SH-SY5Y (cell line): Measurements from ENCODE around the gene TGIF2.

ENCODE experiments used
- GATA2 ChIP-seq: IDR thresholded peaks from 2 replicates; pipeline ENCODE4 v1.6.1; 2011; ENCODE audit warnings: mild to moderate bottlenecking, low read depth, low read length
- GATA3 ChIP-seq: IDR thresholded peaks from 2 replicates; pipeline ENCODE4 v1.6.1; 2011; ENCODE audit warnings: low read depth, mild to moderate bottlenecking, low read length, moderate library complexity

DNA sequence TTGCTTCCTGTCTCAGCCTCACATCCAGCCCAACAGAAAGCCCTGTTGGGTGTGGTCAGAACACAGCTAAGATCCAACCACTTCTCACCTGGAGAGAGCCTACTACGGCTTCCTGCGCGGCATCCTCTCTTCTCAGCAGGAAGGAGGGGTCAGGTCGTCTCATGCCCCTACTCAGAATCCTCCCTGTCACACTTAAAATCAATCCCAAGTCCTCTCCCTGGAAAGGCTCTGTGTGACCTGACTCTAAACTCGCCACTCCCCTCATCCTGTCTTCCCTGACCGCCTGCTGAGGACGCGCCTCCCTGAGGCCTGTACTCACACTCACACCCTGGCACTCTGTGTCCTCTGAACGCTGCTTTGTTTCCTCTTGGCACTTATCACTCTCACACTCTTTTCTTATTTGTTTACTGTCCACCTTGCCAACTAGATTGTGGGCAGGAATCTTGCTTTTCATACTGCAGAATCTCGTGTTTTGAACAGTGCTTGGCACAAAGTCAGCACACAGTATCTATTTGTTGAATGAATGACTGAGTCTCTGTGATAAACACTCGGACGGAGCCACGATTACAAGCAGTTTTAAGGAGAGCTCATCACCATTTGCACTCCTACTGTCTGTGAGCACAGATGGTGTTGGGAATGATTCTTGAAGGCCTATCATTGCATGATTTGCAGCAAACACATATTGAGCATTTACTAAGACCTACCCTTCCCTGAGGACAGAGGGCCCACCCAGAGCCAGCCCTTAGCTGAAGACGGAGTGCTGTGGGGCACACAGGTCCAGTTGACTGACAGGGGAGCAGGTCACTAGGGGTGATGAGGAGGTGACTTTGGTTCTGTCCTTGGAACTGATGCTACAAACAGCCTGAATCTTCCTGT is 50.9 kb downstream of the TGIF2 start:
- TF ChIP-seq GATA2: no peak
- TF ChIP-seq GATA3: no peak
